ENCODE data around the gene SINHCAF. TPM values are rescaled to one million over a fixed set of nuclear protein-coding genes. Genes with fewer than 3 reads are reported as not detected.

SINHCAF gene
- total and polyA plus RNA-seq, 4 donors, result 2.3 to 10.3 (median 4.9) TPM

- WGBS, result 96% methylated on average over 4 of the region's 4 CpGs
- no peaks in the 10 kb centered on the region for H3K4me1 ChIP-seq (ENCODE audit: control insufficient read depth in 4 of 4, insufficient read depth in 4 of 4, low read length in 3 of 4)
These were observed 53.2 kb downstream of the SINHCAF start for GRCh38 chr12:31272607-31273225.

GRCh38 chr12:31267966-31268365 is 58.0 kb downstream of the SINHCAF start:
- Histone ChIP-seq H3K4me3 (ENCODE audit: low read depth in 1 of 3, low read length in 3 of 3) (no peak overlapping the region), H3K36me3 (ENCODE audit: control insufficient read depth in 4 of 4, insufficient read depth in 3 of 4, low read depth in 1 of 4, low read length in 3 of 4) (no peaks in the 10 kb centered on the region), H3K9me3 (ENCODE audit: control insufficient read depth in 4 of 4, low read length in 3 of 4) (no peaks in the 10 kb centered on the region), H3K4me1 (ENCODE audit: control insufficient read depth in 4 of 4, insufficient read depth in 4 of 4, low read length in 3 of 4) (no peaks in the 10 kb centered on the region), H3K27ac (ENCODE audit: low read depth in 1 of 2, low read length in 2 of 2) (no peak overlapping the region), H3K27me3 (ENCODE audit: control insufficient read depth in 4 of 4, insufficient read depth in 4 of 4, low read length in 3 of 4) (no peaks in the 10 kb centered on the region), H3K9ac (ENCODE audit: low read depth in 1 of 2, low read length in 2 of 2) (no peak overlapping the region)
- TF ChIP-seq GABPA (IDR thresholded peaks at IDR 0.05 in 1 of 2, conservative IDR thresholded peaks at IDR 0.05 in 1 of 2) (no peak), EGR1 (IDR thresholded peaks at IDR 0.05; ENCODE audit: low read depth in 2 of 2) (no peak), JUND (IDR thresholded peaks at IDR 0.05) (no peak), RAD21 (IDR thresholded peaks at IDR 0.05) (no peak), NR2F2 (IDR thresholded peaks at IDR 0.05) (no peak), CTCF (IDR thresholded peaks at IDR 0.05; ENCODE audit: low read depth, low read length, missing input control) (no peak), HNF4G (IDR thresholded peaks at IDR 0.05) (no peak), REST (IDR thresholded peaks at IDR 0.05) (no peak), YY1 (IDR thresholded peaks at IDR 0.05) (no peak), RXRA (IDR thresholded peaks at IDR 0.05) (no peak), MAX (IDR thresholded peaks at IDR 0.05) (no peak), ATF3 (IDR thresholded peaks at IDR 0.05) (no peak), ZBTB33 (IDR thresholded peaks at IDR 0.05) (no peak)
- 62% methylated on average over 2 of the region's 2 CpGs for WGBS
- DNase-seq (ENCODE audit: low spot score), result no peak

More at GRCh38 chr12:31272607-31273225, 53.2 kb downstream of the SINHCAF start:
- no peak overlapping the region for H3K9ac ChIP-seq (ENCODE audit: low read depth in 1 of 2, low read length in 2 of 2)
- H3K27me3 ChIP-seq (ENCODE audit: control insufficient read depth in 4 of 4, insufficient read depth in 4 of 4, low read length in 3 of 4), result no peaks in the 10 kb centered on the region
- no peaks in the 10 kb centered on the region for H3K36me3 ChIP-seq (ENCODE audit: control insufficient read depth in 4 of 4, insufficient read depth in 3 of 4, low read depth in 1 of 4, low read length in 3 of 4)
- no peak overlapping the region for H3K4me3 ChIP-seq (ENCODE audit: low read depth in 1 of 3, low read length in 3 of 3)
- H3K27ac ChIP-seq (ENCODE audit: low read depth in 1 of 2, low read length in 2 of 2), result no peak overlapping the region
- no peak for TF ChIP-seq FOXA1 (IDR thresholded peaks at IDR 0.05)
- no peaks in the 10 kb centered on the region for H3K9me3 ChIP-seq (ENCODE audit: control insufficient read depth in 4 of 4, low read length in 3 of 4)
- DNase-seq (ENCODE audit: low spot score), result no peak

All from liver (tissue), 9 donors.